Non-pigmented ciliary epithelial cell (primary cell): Measurements from ENCODE around the gene DSE.
"Not testable (repeated sequence)": the region's sequence is repeated elsewhere in the genome, so short reads cannot be mapped to it uniquely, and the experiment has no call there.

Experiments used
- DNase-seq: peaks from one replicate; pipeline ENCODE4 v3.0.0-alpha.2; 2010; ENCODE audit warnings: low read depth

Gene DSE

GRCh38 chr6:116370760-116371119 is at the start of gene DSE:
Gene DSE, plus strand, starts transcription at chr6:116370947. Its CDS starts 28,304 bp downstream, at chr6:116399251.
- DNase-seq, result no peak

- not testable (repeated sequence) for DNase-seq
These were observed 48.8 kb upstream of the DSE start for GRCh38 chr6:116321933-116322332.

- DNase-seq, result no peak
These were observed 46.9 kb upstream of the DSE start for GRCh38 chr6:116323863-116324262.

GRCh38 chr6:116325634-116326132 is 45.1 kb upstream of the DSE start:
- DNase-seq, result not testable (repeated sequence)

- DNase-seq, result no peak
These were observed 44.5 kb upstream of the DSE start for GRCh38 chr6:116326181-116326671.

- DNase-seq, result no peak
These were observed 43.8 kb upstream of the DSE start for GRCh38 chr6:116326996-116327395.

GRCh38 chr6:116327803-116328527 is 42.8 kb upstream of the DSE start:
- no peak for DNase-seq

GRCh38 chr6:116328528-116328903 is 42.2 kb upstream of the DSE start:
- DNase-seq, result no peak

- no peak for DNase-seq
These were observed 41.6 kb upstream of the DSE start for GRCh38 chr6:116329156-116329555.

- DNase-seq, result no peak
These were observed 40.2 kb upstream of the DSE start for GRCh38 chr6:116330511-116330910.

- no peak for DNase-seq
These were observed 38.7 kb upstream of the DSE start for GRCh38 chr6:116332096-116332495.

GRCh38 chr6:116334638-116335409 is 35.9 kb upstream of the DSE start:
- DNase-seq, result not testable (repeated sequence)

- no peak for DNase-seq
These were observed 35.0 kb upstream of the DSE start for GRCh38 chr6:116335612-116336215.

- no peak for DNase-seq
These were observed 31.8 kb upstream of the DSE start for GRCh38 chr6:116338943-116339342.

GRCh38 chr6:116340625-116341024 is 30.1 kb upstream of the DSE start:
- DNase-seq, result not testable (repeated sequence)

- no peak for DNase-seq
These were observed 21.5 kb upstream of the DSE start for GRCh38 chr6:116349216-116349615.

GRCh38 chr6:116351101-116351500 is 19.6 kb upstream of the DSE start:
- no peak for DNase-seq

- no peak for DNase-seq
These were observed 18.0 kb upstream of the DSE start for GRCh38 chr6:116352515-116353471.

- DNase-seq, result no peak
These were observed 16.5 kb upstream of the DSE start for GRCh38 chr6:116354236-116354635.

GRCh38 chr6:116355796-116356195 is 15.0 kb upstream of the DSE start:
- no peak for DNase-seq

GRCh38 chr6:116359131-116359530 is 11.6 kb upstream of the DSE start:
- DNase-seq, result no peak

GRCh38 chr6:116359835-116360234 is 10.9 kb upstream of the DSE start:
- DNase-seq, result no peak
